Esophagus squamous epithelium (tissue), 4 donors: ENCODE results near the gene TLE3.

Source experiments
- POLR2A ChIP-seq, 4 donors: fragments of 450-650 bp; IDR thresholded peaks; one replicate each; pipeline ENCODE4 v1.6.1; 2017; ENCODE audit warnings: antibody characterized with exemption in 4 of 4, mild to moderate bottlenecking in 4 of 4, moderate library complexity in 3 of 4
- TF ChIP-seq, protein P1 (sequence below), 6 experiments: fragments of 450-650 bp in 4 of 6; fragments of 200-600 bp in 2 of 6; sonication (generic) in 2 of 6; IDR thresholded peaks; one replicate each; pipeline ENCODE4 v1.5.1; 2016 to 2019; ENCODE audit warnings: antibody characterized with exemption in 6 of 6, mild to moderate bottlenecking in 4 of 6, moderate library complexity in 4 of 6

GRCh38 chr15:70029297-70029701, 68.4 kb downstream of the TLE3 start:
- TF ChIP-seq, protein P1, sequence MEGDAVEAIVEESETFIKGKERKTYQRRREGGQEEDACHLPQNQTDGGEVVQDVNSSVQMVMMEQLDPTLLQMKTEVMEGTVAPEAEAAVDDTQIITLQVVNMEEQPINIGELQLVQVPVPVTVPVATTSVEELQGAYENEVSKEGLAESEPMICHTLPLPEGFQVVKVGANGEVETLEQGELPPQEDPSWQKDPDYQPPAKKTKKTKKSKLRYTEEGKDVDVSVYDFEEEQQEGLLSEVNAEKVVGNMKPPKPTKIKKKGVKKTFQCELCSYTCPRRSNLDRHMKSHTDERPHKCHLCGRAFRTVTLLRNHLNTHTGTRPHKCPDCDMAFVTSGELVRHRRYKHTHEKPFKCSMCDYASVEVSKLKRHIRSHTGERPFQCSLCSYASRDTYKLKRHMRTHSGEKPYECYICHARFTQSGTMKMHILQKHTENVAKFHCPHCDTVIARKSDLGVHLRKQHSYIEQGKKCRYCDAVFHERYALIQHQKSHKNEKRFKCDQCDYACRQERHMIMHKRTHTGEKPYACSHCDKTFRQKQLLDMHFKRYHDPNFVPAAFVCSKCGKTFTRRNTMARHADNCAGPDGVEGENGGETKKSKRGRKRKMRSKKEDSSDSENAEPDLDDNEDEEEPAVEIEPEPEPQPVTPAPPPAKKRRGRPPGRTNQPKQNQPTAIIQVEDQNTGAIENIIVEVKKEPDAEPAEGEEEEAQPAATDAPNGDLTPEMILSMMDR (IDR thresholded peaks at IDR 0.05), result no peak
- TF ChIP-seq POLR2A (IDR thresholded peaks at IDR 0.05), result no peak
